ENCODE measurements around the gene PCDHGB7.
"Not testable (repeated sequence)": the region's sequence is repeated elsewhere in the genome, so short reads cannot be mapped to it uniquely, and the experiment has no call there.

The PCDHGB7 gene

DNA sequence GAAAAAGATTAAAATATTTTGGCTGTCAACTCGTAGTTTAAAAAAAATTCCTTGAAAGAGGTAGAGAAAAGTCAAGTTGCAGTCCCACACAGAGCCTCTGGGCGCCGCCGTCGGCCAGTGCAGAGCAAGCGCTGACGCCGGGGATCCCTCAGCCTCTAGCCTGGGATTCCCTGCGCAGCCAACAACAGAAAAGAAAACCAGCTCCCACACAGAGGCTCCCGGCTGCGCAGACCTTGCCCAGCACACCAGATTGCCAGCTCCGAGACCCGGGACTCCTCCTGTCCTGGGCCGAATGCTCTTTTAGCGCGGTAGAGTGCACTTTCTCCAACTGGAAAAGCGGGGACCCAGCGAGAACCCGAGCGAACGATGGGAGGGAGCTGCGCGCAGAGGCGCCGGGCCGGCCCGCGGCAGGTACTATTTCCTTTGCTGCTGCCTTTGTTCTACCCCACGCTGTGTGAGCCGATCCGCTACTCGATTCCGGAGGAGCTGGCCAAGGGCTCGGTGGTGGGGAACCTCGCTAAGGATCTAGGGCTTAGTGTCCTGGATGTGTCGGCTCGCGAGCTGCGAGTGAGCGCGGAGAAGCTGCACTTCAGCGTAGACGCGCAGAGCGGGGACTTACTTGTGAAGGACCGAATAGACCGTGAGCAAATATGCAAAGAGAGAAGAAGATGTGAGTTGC, at the start of gene PCDHGB7:
Gene PCDHGB7, plus strand, starts transcription at position 184 of the 679 bp plus-strand sequence. Its CDS starts 183 bp downstream, at position 367.
- peak; percentile 85 for DNase-seq (ENCODE audit: low read depth)

DNA sequence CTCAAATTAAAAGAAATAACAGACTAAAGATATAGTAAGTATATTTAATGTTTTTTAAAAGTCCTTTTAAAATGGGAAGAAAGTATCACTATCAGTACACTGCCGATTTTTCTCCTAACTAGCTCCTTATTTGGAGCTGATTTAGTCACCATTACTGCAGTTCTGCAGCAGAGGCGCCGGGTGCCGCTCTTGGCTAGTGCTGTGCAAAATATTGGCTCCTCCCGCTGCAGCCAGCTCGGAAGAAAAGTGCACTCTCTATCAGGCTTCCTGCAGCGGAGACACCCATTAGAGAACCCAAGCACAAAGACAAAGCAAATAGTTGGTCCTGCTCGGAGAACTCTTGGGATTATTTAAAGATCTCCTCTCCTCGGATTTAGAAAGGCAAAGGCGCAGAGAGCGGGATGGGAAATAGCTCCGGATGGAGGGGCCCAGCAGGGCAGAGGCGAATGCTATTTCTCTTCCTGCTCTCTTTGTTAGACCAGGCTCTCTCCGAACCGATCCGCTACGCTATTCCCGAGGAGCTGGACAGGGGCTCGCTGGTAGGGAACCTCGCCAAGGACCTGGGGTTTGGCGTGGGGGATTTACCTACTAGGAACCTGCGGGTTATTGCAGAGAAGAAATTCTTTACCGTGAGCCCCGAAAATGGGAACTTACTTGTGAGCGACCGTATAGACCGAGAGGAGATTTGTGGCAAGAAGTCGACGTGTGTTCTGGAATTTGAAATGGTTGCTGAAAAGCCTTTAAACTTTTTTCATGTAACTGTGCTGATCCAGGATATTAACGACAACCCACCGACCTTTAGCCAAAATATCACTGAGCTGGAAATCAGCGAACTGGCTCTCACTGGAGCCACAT, 47.3 kb upstream of the PCDHGB7 start, which contains the start of gene PCDHGB3:
Gene PCDHGB3, plus strand, starts transcription at position 249 of the 855 bp plus-strand sequence. Its CDS starts 153 bp downstream, at position 402.
- DNase-seq (ENCODE audit: low read depth), result peak; percentile 64

GRCh38 chr5:141371572-141372475, 45.7 kb upstream of the PCDHGB7 start:
- DNase-seq (ENCODE audit: low read depth), result no peak

- DNase-seq (ENCODE audit: low read depth), result peak; percentile 31
Observed at GRCh38 chr5:141373673-141374317, 43.7 kb upstream of the PCDHGB7 start, which contains the start of gene PCDHGA6. Gene PCDHGA6 (plus strand): TSS chr5:141373891. CDS start chr5:141374084, 193 bp downstream.

DNA sequence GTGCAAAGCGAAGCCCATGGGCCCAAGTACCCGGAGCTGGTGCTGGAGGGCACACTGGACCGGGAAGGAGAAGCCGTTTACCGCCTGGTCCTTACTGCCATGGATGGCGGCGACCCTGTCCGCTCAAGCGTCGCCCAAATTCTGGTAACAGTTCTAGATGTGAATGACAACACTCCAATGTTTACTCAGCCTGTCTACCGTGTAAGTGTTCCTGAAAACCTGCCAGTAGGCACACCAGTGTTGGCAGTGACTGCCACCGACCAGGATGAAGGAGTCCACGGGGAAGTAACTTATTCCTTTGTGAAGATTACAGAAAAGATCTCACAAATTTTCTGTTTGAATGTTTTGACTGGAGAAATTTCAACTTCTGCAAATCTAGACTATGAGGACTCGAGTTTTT, 42.9 kb upstream of the PCDHGB7 start:
- no peak for DNase-seq (ENCODE audit: low read depth)

- not testable (repeated sequence) for DNase-seq (ENCODE audit: low read depth)
Observed at GRCh38 chr5:141375444-141376155, 41.9 kb upstream of the PCDHGB7 start.

- peak; percentile 53 for DNase-seq (ENCODE audit: low read depth)
Observed at GRCh38 chr5:141382469-141383294, 34.8 kb upstream of the PCDHGB7 start, which contains the start of gene PCDHGA7. Gene PCDHGA7 (plus strand): TSS chr5:141382742. CDS start chr5:141382900, 158 bp downstream.

- DNase-seq (ENCODE audit: low read depth), result no peak
Observed at GRCh38 chr5:141383345-141383744, 34.1 kb upstream of the PCDHGB7 start.

- no peak for DNase-seq (ENCODE audit: low read depth)
Observed at GRCh38 chr5:141384471-141385267, 32.8 kb upstream of the PCDHGB7 start.

GRCh38 chr5:141387557-141388311, 29.7 kb upstream of the PCDHGB7 start, which contains the start of gene PCDHGB4:
Gene PCDHGB4 (plus strand): TSS chr5:141387698. CDS start chr5:141387885, 187 bp downstream.
- peak; percentile 54 for DNase-seq (ENCODE audit: low read depth)

DNA sequence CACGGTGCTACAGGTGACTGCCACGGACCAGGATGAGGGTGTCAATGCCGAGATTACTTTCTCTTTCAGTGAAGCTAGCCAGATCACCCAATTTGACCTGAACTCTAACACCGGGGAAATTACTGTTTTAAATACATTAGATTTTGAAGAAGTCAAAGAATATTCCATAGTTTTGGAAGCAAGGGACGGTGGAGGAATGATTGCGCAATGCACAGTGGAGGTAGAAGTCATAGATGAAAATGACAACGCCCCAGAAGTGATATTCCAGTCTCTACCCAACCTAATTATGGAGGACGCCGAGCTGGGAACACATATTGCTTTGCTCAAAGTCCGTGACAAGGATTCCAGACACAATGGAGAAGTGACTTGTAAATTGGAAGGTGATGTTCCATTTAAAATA, 28.8 kb upstream of the PCDHGB7 start:
- DNase-seq (ENCODE audit: low read depth), result no peak

DNA sequence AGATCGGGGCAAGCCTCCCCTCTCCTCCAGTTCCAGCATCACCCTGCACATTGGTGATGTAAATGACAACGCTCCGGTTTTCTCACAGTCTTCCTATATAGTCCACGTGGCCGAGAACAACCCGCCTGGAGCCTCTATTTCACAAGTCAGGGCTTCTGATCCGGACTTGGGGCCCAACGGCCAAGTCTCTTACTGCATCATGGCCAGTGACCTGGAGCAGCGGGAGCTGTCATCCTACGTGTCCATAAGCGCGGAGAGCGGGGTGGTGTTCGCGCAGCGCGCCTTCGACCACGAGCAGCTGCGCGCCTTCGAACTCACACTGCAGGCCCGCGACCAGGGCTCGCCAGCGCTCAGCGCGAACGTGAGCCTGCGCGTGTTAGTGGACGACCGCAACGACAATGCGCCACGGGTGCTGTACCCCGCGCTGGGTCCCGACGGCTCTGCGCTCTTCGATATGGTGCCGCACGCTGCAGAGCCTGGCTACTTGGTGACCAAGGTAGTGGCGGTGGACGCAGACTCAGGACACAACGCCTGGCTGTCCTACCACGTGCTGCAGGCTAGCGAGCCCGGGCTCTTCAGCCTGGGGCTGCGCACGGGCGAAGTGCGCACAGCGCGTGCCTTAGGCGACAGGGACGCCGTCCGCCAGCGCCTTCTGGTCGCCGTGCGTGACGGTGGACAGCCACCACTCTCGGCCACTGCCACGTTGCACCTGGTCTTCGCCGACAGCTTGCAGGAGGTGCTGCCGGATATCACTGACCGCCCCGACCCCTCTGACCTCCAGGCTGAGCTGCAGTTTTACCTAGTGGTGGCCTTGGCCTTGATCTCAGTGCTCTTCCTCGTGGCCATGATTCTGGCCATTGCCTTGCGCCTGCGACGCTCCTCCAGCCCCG, 28.1 kb upstream of the PCDHGB7 start:
- DNase-seq (ENCODE audit: low read depth), result no peak

GRCh38 chr5:141392429-141393198, 24.9 kb upstream of the PCDHGB7 start, which contains the start of gene PCDHGA8:
Gene PCDHGA8 (plus strand): TSS chr5:141392633. CDS start chr5:141392814, 181 bp downstream.
- peak; percentile 27 for DNase-seq (ENCODE audit: low read depth)

GRCh38 chr5:141393267-141393666, 24.2 kb upstream of the PCDHGB7 start:
- no peak for DNase-seq (ENCODE audit: low read depth)

DNA sequence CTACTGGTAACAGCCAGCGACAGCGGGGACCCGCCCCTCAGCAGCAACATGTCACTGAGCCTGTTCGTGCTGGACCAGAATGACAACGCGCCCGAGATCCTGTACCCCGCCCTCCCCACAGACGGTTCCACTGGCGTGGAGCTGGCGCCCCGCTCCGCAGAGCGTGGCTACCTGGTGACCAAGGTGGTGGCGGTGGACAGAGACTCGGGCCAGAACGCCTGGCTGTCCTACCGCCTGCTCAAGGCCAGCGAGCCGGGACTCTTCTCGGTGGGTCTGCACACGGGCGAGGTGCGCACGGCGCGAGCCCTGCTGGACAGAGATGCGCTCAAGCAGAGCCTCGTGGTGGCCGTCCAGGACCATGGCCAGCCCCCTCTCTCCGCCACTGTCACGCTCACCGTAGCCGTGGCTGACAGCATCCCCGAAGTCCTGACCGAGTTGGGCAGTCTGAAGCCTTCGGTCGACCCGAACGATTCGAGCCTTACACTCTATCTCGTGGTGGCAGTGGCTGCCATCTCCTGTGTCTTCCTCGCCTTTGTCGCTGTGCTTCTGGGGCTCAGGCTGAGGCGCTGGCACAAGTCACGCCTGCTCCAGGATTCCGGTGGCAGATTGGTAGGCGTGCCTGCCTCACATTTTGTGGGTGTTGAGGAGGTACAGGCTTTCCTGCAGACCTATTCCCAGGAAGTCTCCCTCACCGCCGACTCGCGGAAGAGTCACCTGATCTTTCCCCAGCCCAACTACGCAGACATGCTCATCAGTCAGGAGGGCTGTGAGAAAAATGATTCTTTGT, 22.9 kb upstream of the PCDHGB7 start:
- not testable (repeated sequence) for DNase-seq (ENCODE audit: low read depth)
